H9 (cell line): ENCODE data around the gene DOCK10. TPM values are rescaled to one million over a fixed set of nuclear protein-coding genes. Genes with fewer than 3 reads are reported as not detected.

Experiments used
- DNase-seq: peaks from one replicate; pipeline ENCODE4 v3.0.0-alpha.2; 2017
- H2AFZ ChIP-seq: one replicate; pipeline ENCODE4 v1.6.1; 2013; ENCODE audit warnings: mild to moderate bottlenecking, low read length, control low read depth, moderate library complexity
- H2AK5ac ChIP-seq: 2 replicates; pipeline ENCODE4 v1.6.1; 2013; ENCODE audit warnings: low read length, control low read depth, mixed read lengths; ENCODE audit not compliant: insufficient read length
- H2BK120ac ChIP-seq: one replicate; pipeline ENCODE4 v1.6.1; 2013; ENCODE audit warnings: low read depth, mild to moderate bottlenecking, low read length, control low read depth, inconsistent platforms; ENCODE audit not compliant: poor library complexity, severe bottlenecking
- H2BK12ac ChIP-seq: 2 replicates; pipeline ENCODE4 v1.6.1; 2013; ENCODE audit warnings: low read length, control low read depth, mixed read lengths, low read depth; ENCODE audit not compliant: insufficient read length
- H2BK15ac ChIP-seq: 2 replicates; pipeline ENCODE4 v1.6.1; 2013; ENCODE audit warnings: low read depth, low read length, control low read depth
- H2BK20ac ChIP-seq: one replicate; pipeline ENCODE4 v1.6.1; 2013; ENCODE audit warnings: low read depth, mild to moderate bottlenecking, low read length, control low read depth, inconsistent platforms; ENCODE audit not compliant: poor library complexity, severe bottlenecking
- H2BK5ac ChIP-seq: 2 replicates; pipeline ENCODE4 v1.6.1; 2013; ENCODE audit warnings: low read length, control low read depth, mixed read lengths; ENCODE audit not compliant: insufficient read length
- H3K14ac ChIP-seq: 2 replicates; pipeline ENCODE4 v1.6.1; 2013; ENCODE audit warnings: low read length, control low read depth; ENCODE audit not compliant: insufficient read depth
- H3K18ac ChIP-seq: 2 replicates; pipeline ENCODE4 v1.6.1; 2013; ENCODE audit warnings: low read depth, mild to moderate bottlenecking, mixed read lengths, low read length, control low read depth; ENCODE audit not compliant: insufficient read length
- H3K23ac ChIP-seq: 2 replicates; pipeline ENCODE4 v1.6.1; 2013; ENCODE audit warnings: low read length, control low read depth, mixed read lengths, low read depth; ENCODE audit not compliant: insufficient read length
- H3K23me2 ChIP-seq: 2 replicates; pipeline ENCODE4 v1.6.1; 2013; ENCODE audit warnings: low read depth, mild to moderate bottlenecking, mixed read lengths, low read length, control low read depth; ENCODE audit not compliant: insufficient read length, poor library complexity, severe bottlenecking
- H3K27ac ChIP-seq: 2 replicates; pipeline ENCODE4 v1.5.1; 2013; ENCODE audit warnings: low read length, control low read depth, mixed read lengths, low read depth; ENCODE audit not compliant: insufficient read length
- H3K27me3 ChIP-seq: 2 replicates; pipeline ENCODE4 v1.6.1; 2013; ENCODE audit warnings: low read length, control low read depth, inconsistent platforms; ENCODE audit not compliant: insufficient read depth
- H3K4ac ChIP-seq: 2 replicates; pipeline ENCODE4 v1.6.1; 2013; ENCODE audit warnings: low read depth, mild to moderate bottlenecking, control low read depth, inconsistent platforms, low read length, moderate library complexity
- H3K4me1 ChIP-seq: 2 replicates; pipeline ENCODE4 v1.6.1; 2013; ENCODE audit warnings: low read length, control low read depth, inconsistent platforms; ENCODE audit not compliant: insufficient read depth
- H3K4me2 ChIP-seq: 2 replicates; pipeline ENCODE4 v1.6.1; 2013; ENCODE audit warnings: low read length, control low read depth, mixed read lengths; ENCODE audit not compliant: insufficient read length, insufficient read depth
- H3K56ac ChIP-seq: 2 replicates; pipeline ENCODE4 v1.6.1; 2013; ENCODE audit warnings: low read depth, mild to moderate bottlenecking, mixed read lengths, low read length, control low read depth; ENCODE audit not compliant: insufficient read length
- H3K79me1 ChIP-seq: 2 replicates; pipeline ENCODE4 v1.6.1; 2013; ENCODE audit warnings: low read depth, mild to moderate bottlenecking, moderate library complexity, low read length, control low read depth, inconsistent platforms; ENCODE audit not compliant: insufficient read depth, poor library complexity, severe bottlenecking
- H3K79me2 ChIP-seq: 2 replicates; pipeline ENCODE4 v1.6.1; 2013; ENCODE audit warnings: low read length, control low read depth, inconsistent platforms; ENCODE audit not compliant: insufficient read depth
- H3K9ac ChIP-seq: 2 replicates; pipeline ENCODE4 v1.6.1; 2013; ENCODE audit warnings: low read length, control low read depth, mixed read lengths; ENCODE audit not compliant: insufficient read length; ENCODE audit errors: extremely low read depth
- H3K9me3 ChIP-seq: one replicate; pipeline ENCODE4 v1.6.1; 2013; ENCODE audit warnings: low read depth, low read length, inconsistent platforms; ENCODE audit not compliant: control insufficient read depth
- H3T11ph ChIP-seq: one replicate; pipeline ENCODE4 v1.6.1; 2013; ENCODE audit warnings: mild to moderate bottlenecking, low read length, control low read depth, inconsistent platforms
- H4K20me1 ChIP-seq: one replicate; pipeline ENCODE4 v1.6.1; 2013; ENCODE audit not compliant: control insufficient read depth, insufficient read length, insufficient read depth
- H4K5ac ChIP-seq: 2 replicates; pipeline ENCODE4 v1.6.1; 2013; ENCODE audit warnings: low read depth, mild to moderate bottlenecking, mixed read lengths, low read length, control low read depth; ENCODE audit not compliant: insufficient read length
- H4K8ac ChIP-seq: replicated peaks from 2 replicates; pipeline ENCODE4 v1.6.1; 2013; ENCODE audit warnings: low read length, control low read depth, mixed read lengths, low read depth; ENCODE audit not compliant: insufficient read length
- H4K91ac ChIP-seq: 2 replicates; pipeline ENCODE4 v1.6.1; 2013; ENCODE audit warnings: low read depth, mild to moderate bottlenecking, moderate library complexity, mixed read lengths, low read length, control low read depth; ENCODE audit not compliant: insufficient read length
- H3K27ac Mint-ChIP-seq, 3 experiments: 2 replicates in 2 of 3; 3 replicates in 1 of 3; pipeline ENCODE4 v1.8.0; 2020 to 2021; ENCODE audit warnings: mixed read lengths in 3 of 3, mild to moderate bottlenecking in 1 of 3, moderate library complexity in 1 of 3
- H3K27me3 Mint-ChIP-seq: 2 replicates; pipeline ENCODE4 v1.8.0; 2021; ENCODE audit warnings: low read depth, mild to moderate bottlenecking, moderate library complexity, mixed read lengths
- H3K36me3 Mint-ChIP-seq, 3 experiments: 2 replicates in 2 of 3; 3 replicates in 1 of 3; pipeline ENCODE4 v1.8.0; 2020 to 2021; ENCODE audit warnings: low read depth in 3 of 3, mixed read lengths in 3 of 3; ENCODE audit not compliant: insufficient read depth in 1 of 3
- H3K4me1 Mint-ChIP-seq, 2 experiments: 2 replicates each; pipeline ENCODE4 v1.8.0; 2020; ENCODE audit warnings: mixed read lengths in 2 of 2
- H3K4me3 Mint-ChIP-seq, 2 experiments: 2 replicates in 1 of 2; 3 replicates in 1 of 2; pipeline ENCODE4 v1.8.0; 2020 to 2021; ENCODE audit warnings: mild to moderate bottlenecking in 2 of 2, mixed read lengths in 2 of 2, moderate library complexity in 1 of 2
- H3K9me3 Mint-ChIP-seq, 2 experiments: 2 replicates in 1 of 2; 3 replicates in 1 of 2; pipeline ENCODE4 v1.8.0; 2020; ENCODE audit warnings: mild to moderate bottlenecking in 2 of 2, mixed read lengths in 2 of 2, moderate library complexity in 1 of 2
- WGBS: extraction: QIAGEN DNeasy Blood & Tissue Kit; methylation state at CpG from one replicate; pipeline ENCODE4 v1.1.7; 2013; ENCODE audit warnings: missing lambda C conversion rate, low lambda C conversion rate, mixed read lengths; ENCODE audit not compliant: insufficient read length; ENCODE audit errors: extremely low coverage; 5-methylcytosine and 5-hydroxymethylcytosine counted together
- total RNA-seq: library from RNA; stranded (reverse); gene quantifications from 2 replicates; pipeline ENCODE4 v1.2.1, GENCODE V29; 2021
- TF ChIP-seq, protein P1 (sequence below): fragments of 200-600 bp; sonication (generic); conservative IDR thresholded peaks from 3 replicates; pipeline ENCODE4 v1.8.0; 2021; ENCODE audit warnings: antibody characterized with exemption, mild to moderate bottlenecking

The DOCK10 gene
- total RNA-seq, 1 experiment from 2014 or later, result 0.79 TPM

DNA sequence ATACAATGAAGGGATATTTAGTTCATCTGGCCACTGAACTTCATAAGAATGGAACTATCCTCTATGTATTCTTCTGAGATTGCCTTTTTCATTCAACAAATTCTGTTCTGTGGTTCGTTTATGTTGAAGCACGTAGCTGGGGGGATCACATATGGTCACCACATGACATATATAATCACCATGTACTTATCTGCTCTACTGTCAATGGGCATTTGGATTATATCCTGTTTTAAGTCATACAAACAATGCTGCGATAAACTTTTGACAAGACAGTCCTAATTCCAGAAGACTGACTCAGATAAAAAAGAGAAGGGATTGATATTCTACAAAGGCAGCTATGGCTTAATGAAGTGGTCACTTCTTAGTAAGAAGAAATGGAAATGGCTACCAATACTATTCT is 210.1 kb downstream of the DOCK10 start:
- H4K91ac ChIP-seq, result no peak overlapping the region
- H3K9me3 ChIP-seq, result no peaks in the 10 kb centered on the region
- no peak overlapping the region for H4K5ac ChIP-seq

More for the DNA sequence above, 210.1 kb downstream of the DOCK10 start:
- no peaks in the 10 kb centered on the region for H3K79me1 ChIP-seq
- no peak overlapping the region for H3K4me2 ChIP-seq
- H2BK5ac ChIP-seq, result no peak overlapping the region
- H3K4me1 ChIP-seq, result no peaks in the 10 kb centered on the region
- H3K4ac ChIP-seq, result no peak overlapping the region
- no peak overlapping the region for H2AK5ac ChIP-seq
- H3K27me3 ChIP-seq, result no peaks in the 10 kb centered on the region
- no CpG with 5 or more reads among the region's 3 CpGs for WGBS
- H3K14ac ChIP-seq, result no peak overlapping the region
- no peak overlapping the region for H3T11ph ChIP-seq
- H2AFZ ChIP-seq, result no peak overlapping the region
- no peak for DNase-seq
- no peak overlapping the region for H3K27ac ChIP-seq
- H4K8ac ChIP-seq, result no peak overlapping the region
- no peak overlapping the region for H3K9ac ChIP-seq
- H2BK12ac ChIP-seq, result no peak overlapping the region
- no peaks in the 10 kb centered on the region for H4K20me1 ChIP-seq
- no peak overlapping the region for H2BK15ac ChIP-seq
- no peak overlapping the region for H3K18ac ChIP-seq
- no peak overlapping the region for H2BK20ac ChIP-seq
- Mint-ChIP-seq H3K4me1 (no peaks in the 10 kb centered on the region), H3K27ac (no peak overlapping the region), H3K9me3 (no peaks in the 10 kb centered on the region), H3K27me3 (peaks cover 4% of the 10 kb centered on the region), H3K4me3 (no peak overlapping the region), H3K36me3 (no peaks in the 10 kb centered on the region; a peak in 1 of 7 replicates)
- H3K23ac ChIP-seq, result no peak overlapping the region
- 0 out of 2 replicates have a peak, but pooled peaks cover under 1% of the 10 kb centered on the region for H3K79me2 ChIP-seq
- no peak overlapping the region for H2BK120ac ChIP-seq
- H3K23me2 ChIP-seq, result no peaks in the 10 kb centered on the region
- TF ChIP-seq, protein P1, sequence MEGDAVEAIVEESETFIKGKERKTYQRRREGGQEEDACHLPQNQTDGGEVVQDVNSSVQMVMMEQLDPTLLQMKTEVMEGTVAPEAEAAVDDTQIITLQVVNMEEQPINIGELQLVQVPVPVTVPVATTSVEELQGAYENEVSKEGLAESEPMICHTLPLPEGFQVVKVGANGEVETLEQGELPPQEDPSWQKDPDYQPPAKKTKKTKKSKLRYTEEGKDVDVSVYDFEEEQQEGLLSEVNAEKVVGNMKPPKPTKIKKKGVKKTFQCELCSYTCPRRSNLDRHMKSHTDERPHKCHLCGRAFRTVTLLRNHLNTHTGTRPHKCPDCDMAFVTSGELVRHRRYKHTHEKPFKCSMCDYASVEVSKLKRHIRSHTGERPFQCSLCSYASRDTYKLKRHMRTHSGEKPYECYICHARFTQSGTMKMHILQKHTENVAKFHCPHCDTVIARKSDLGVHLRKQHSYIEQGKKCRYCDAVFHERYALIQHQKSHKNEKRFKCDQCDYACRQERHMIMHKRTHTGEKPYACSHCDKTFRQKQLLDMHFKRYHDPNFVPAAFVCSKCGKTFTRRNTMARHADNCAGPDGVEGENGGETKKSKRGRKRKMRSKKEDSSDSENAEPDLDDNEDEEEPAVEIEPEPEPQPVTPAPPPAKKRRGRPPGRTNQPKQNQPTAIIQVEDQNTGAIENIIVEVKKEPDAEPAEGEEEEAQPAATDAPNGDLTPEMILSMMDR, result no peak
- H3K56ac ChIP-seq, result no peak overlapping the region
